Lower lobe of right lung (tissue), 2 donors: ENCODE data around the gene C1GALT1. TPM values are rescaled to one million over a fixed set of nuclear protein-coding genes. Genes with fewer than 3 reads are reported as not detected.

ENCODE experiments used
- ATAC-seq, 2 donors: fragments of 200-7000 bp; cut with Tn5 transposase; one replicate each; pipeline ENCODE4 v1.9.1; 2020 to 2022; ENCODE audit warnings: mild to moderate bottlenecking in 2 of 2, moderate library complexity in 2 of 2
- DNase-seq: peaks from one replicate; pipeline ENCODE4 v3.0.0-alpha.2; 2020
- H3K27ac ChIP-seq: fragments of 200-600 bp; one replicate; pipeline ENCODE4 v1.8.0; 2022
- H3K27me3 ChIP-seq: fragments of 200-600 bp; one replicate; pipeline ENCODE4 v1.8.0; 2022; ENCODE audit warnings: low read depth
- H3K36me3 ChIP-seq: fragments of 200-600 bp; one replicate; pipeline ENCODE4 v1.8.0; 2022; ENCODE audit warnings: mild to moderate bottlenecking
- H3K4me1 ChIP-seq: fragments of 200-600 bp; one replicate; pipeline ENCODE4 v1.8.0; 2022
- H3K4me3 ChIP-seq: fragments of 200-600 bp; one replicate; pipeline ENCODE4 v1.8.0; 2022; ENCODE audit warnings: mild to moderate bottlenecking
- H3K9me3 ChIP-seq: fragments of 200-600 bp; one replicate; pipeline ENCODE4 v1.8.0; 2022
- CTCF ChIP-seq: fragments of 200-600 bp; IDR thresholded peaks from one replicate; pipeline ENCODE4 v1.8.0; 2022; ENCODE audit warnings: antibody characterized with exemption, mild to moderate bottlenecking
- intact Hi-C: fragments of 100-400 bp; cut with DNase I; formaldehyde crosslinking; loops from one replicate; pipeline ENCODE4 v1.11.0; 2022
- total RNA-seq: library from RNA; stranded (reverse); fragmentation: NEBNext Ultra II Directional; extraction: Animal tissue kit (Norgen Biotek cat#: 25700); gene quantifications from one replicate; pipeline ENCODE4 v1.2.1, GENCODE V29; 2021
- donor health status: DM: no; HTN: yes; CAD: no; lungs with severe emphysema.

Gene C1GALT1
- total RNA-seq, 1 donor from 2014 or later = 39.0 TPM

DNA sequence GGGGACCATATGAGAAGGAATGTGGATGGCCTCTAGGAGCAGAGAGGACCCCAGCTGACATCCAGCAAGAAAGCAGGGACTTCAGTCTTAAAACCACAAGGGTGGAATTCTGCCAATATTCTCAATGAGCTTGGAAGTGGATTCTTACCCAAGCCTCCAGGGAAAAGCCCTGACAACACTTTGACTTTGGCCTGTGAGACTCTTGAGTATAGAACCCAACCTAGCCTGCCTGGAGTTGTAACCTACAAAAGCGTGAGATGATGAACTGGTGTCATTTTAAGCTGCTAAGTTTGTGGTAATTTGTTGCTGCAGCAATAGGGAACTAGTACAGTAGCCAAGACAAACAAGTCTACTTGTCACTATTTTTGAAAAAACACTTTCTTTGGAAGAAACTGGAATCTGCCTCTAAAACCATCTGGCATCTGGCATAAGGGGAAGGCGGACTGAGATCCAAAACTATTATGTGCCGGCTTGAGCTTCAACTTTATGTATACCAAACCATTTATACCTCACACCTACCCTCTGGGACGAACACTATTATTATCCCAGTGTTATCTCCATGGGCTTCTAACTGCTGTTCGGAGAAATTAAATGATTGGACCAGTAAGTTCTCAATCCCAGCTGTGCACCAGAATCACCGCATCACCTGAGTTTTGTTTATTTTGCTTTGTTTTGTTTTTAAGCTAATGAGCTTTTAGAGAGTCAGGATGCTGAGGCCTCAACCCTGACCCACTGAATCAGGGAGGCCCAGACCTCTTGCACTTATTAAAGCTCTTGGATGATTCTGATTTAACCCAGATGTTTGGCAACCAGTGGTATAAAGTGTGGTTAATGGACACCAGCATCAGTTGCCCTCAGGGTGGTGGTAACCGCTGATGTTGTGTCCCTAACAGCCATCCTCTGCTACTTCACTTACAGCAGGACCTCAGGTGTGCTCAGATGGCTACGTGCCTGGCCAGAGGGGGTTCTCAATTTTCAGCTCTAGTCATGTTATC, 83.0 kb downstream of the C1GALT1 start:
- intact Hi-C loops = no loop called here
- H3K9me3 ChIP-seq = no peaks in the 10 kb centered on the region
- no peak for ATAC-seq

DNA sequence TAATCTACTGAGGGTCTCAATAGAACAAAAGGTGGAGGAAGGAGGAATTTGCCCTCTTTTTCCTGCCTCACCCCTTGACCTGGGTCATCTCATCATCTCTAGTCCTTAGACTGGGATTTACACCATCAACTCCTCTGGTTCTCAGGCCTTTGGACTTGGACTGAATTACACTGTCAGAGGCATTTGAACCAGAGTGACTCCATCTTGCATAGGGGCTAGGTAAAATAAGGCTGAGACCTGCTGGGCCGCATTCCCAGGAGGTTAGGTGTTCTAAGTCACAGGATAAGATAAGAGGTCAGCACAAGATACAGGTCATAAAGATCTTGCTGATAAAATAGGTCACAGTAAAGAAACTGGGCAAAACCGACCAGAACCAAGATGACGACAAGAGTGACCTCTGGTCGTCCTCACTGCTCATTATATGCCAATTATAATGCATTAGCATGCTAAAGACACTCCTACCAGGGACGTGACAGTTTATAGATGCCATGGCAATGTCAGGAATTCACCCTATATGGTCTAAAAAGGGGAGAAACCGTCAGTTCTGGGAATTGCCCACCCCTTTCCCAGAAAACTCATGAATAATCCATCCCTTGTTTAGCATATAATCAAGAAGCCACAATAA, 84.0 kb downstream of the C1GALT1 start:
- Histone ChIP-seq H3K4me3 (no peak overlapping the region), H3K36me3 (no peaks in the 10 kb centered on the region), H3K27me3 (no peaks in the 10 kb centered on the region), H3K4me1 (no peaks in the 10 kb centered on the region), H3K9me3 (no peaks in the 10 kb centered on the region), H3K27ac (no peak overlapping the region)
- no peak for DNase-seq
- intact Hi-C loops = no loop called here
- no peak for ATAC-seq
- TF ChIP-seq CTCF = no peak

More for the DNA sequence above, 83.0 kb downstream of the C1GALT1 start:
- H3K36me3 ChIP-seq = no peaks in the 10 kb centered on the region
- no peaks in the 10 kb centered on the region for H3K4me1 ChIP-seq
- H3K27me3 ChIP-seq = no peaks in the 10 kb centered on the region
- no peak for TF ChIP-seq CTCF
- no peak for DNase-seq
- H3K4me3 ChIP-seq = no peak overlapping the region
- H3K27ac ChIP-seq = no peak overlapping the region

DNA sequence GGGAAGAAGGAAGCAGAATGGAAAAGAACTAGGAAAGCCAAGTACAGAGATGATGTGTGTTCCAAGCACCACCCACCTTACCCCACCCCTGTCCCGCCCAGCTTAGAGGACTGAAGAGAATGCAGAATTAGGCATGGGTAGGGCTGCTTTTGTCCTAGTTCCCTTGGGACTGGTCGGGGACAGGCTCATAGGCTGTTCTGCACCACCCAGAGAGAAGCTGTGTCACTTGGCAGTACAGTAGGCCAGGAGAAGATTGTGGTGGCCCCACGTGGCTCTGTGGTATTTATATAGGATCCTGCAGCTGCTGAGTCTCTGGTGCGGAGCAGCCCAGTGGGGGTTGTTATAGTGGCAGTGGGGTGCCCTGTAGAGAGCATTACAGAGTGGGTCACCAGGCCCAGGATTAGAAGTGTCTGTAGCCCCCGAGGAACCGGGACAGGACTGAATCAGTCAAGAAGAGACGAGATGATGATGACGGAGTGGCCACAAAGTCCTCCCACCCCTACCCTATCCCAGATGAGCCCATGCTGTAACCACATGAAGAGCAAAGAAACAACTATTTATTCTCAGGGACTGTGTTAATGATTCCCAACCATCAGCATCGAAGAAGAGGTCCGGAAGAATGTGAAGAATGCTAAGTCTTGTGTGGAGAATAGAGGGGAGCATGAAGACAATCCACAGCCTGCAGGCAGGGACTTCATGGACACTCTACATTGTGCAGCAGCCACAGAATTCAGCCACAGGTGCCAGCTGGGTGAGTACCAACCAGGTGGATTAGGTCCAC, 88.9 kb downstream of the C1GALT1 start:
- DNase-seq (no peak), ATAC-seq (no peak)
- intact Hi-C loops = no loop called here
- no peaks in the 10 kb centered on the region for H3K9me3 ChIP-seq
- no peaks in the 10 kb centered on the region for H3K27me3 ChIP-seq
- H3K27ac ChIP-seq = no peak overlapping the region
- no peak for TF ChIP-seq CTCF
- H3K4me1 ChIP-seq = no peaks in the 10 kb centered on the region
- no peaks in the 10 kb centered on the region for H3K36me3 ChIP-seq
- H3K4me3 ChIP-seq = no peak overlapping the region

DNA sequence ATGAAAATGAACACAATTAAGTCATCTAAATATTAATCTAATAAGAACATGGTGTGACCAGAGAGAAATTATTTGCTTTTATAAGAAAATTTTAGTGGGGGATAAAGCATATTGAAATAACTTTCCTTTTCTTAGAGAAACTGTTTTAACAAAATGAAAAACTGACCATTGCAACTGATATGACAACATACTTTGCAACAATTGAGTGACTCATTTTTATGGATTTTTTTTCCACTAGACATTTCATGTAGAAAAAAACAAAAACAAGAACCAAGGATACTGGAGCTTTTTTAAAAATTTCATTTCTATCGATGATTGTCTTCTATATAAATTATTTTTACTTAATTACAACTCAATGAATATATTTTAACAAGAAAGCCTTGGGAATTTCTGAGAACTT, 90.0 kb downstream of the C1GALT1 start:
- no peaks in the 10 kb centered on the region for H3K36me3 ChIP-seq
- no peak overlapping the region for H3K4me3 ChIP-seq
- DNase-seq (no peak), ATAC-seq (no peak)
- intact Hi-C loops = no loop called here
- H3K9me3 ChIP-seq = no peaks in the 10 kb centered on the region
- no peaks in the 10 kb centered on the region for H3K4me1 ChIP-seq
- no peak for TF ChIP-seq CTCF
- no peak overlapping the region for H3K27ac ChIP-seq
- H3K27me3 ChIP-seq = no peaks in the 10 kb centered on the region

DNA sequence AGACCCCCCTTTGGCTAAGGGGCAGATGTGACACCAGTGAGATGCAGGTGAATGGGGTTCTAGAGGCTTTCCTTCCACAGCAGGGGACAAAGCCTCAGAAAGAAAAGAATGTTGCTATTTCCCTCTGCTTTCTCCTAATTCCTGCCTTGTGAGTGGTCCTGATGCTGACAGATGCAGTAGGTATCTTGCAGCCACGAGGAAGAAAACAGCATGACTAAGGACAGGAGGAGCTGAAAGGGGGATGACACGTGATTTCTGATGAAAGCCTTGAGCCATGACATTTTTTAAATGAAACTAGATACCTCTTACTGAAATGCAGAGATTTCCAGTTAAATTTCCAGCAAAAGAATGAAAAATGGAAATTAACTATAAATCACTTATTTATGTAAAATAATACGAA, 92.4 kb downstream of the C1GALT1 start:
- no peak for ATAC-seq

More for the DNA sequence above, 92.4 kb downstream of the C1GALT1 start:
- intact Hi-C loops = no loop called here
- H3K36me3 ChIP-seq = no peaks in the 10 kb centered on the region
- no peaks in the 10 kb centered on the region for H3K9me3 ChIP-seq
- H3K4me1 ChIP-seq = no peaks in the 10 kb centered on the region
- no peak overlapping the region for H3K27ac ChIP-seq
- DNase-seq = no peak
- no peak for TF ChIP-seq CTCF
- H3K4me3 ChIP-seq = no peak overlapping the region
- H3K27me3 ChIP-seq = no peaks in the 10 kb centered on the region
